Loucy (cell line): ENCODE data around the gene TGFBR3.

Experiments
- H2AFZ ChIP-seq: fragments of 200-600 bp; sonication (generic); 2 replicates; pipeline ENCODE4 v1.6.0; 2016; ENCODE audit warnings: antibody characterized with exemption, mild to moderate bottlenecking, low read length, moderate library complexity
- H3F3A ChIP-seq: fragments of 200-600 bp; 2 replicates; pipeline ENCODE4 v1.6.0; 2016; ENCODE audit warnings: antibody characterized with exemption, low read depth, mild to moderate bottlenecking
- H3K27me3 ChIP-seq: fragments of 200-600 bp; sonication (generic); 2 replicates; pipeline ENCODE4 v1.6.1; 2014; ENCODE audit warnings: low read length, mild to moderate bottlenecking; ENCODE audit not compliant: insufficient read depth, poor library complexity, severe bottlenecking
- H3K36me3 ChIP-seq: fragments of 200-600 bp; sonication (generic); 2 replicates; pipeline ENCODE4 v1.6.1; 2016; ENCODE audit warnings: low read length; ENCODE audit not compliant: insufficient read depth
- H3K4me1 ChIP-seq: fragments of 200-600 bp; sonication (generic); 2 replicates; pipeline ENCODE4 v1.5.1; 2014; ENCODE audit warnings: low read length, mild to moderate bottlenecking; ENCODE audit not compliant: insufficient read depth, poor library complexity, severe bottlenecking
- H3K4me2 ChIP-seq: fragments of 200-600 bp; sonication (generic); 2 replicates; pipeline ENCODE4 v1.6.0; 2014; ENCODE audit warnings: antibody characterized with exemption, low read length, low read depth, mild to moderate bottlenecking; ENCODE audit not compliant: poor library complexity, severe bottlenecking
- H3K4me3 ChIP-seq: fragments of 200-600 bp; sonication (generic); 2 replicates; pipeline ENCODE4 v1.5.1; 2014; ENCODE audit warnings: low read length, mild to moderate bottlenecking, mixed read lengths; ENCODE audit not compliant: poor library complexity, severe bottlenecking
- H3K79me2 ChIP-seq: fragments of 200-600 bp; sonication (generic); 2 replicates; pipeline ENCODE4 v1.6.1; 2014; ENCODE audit warnings: low read length; ENCODE audit not compliant: insufficient read depth
- H3K9ac ChIP-seq: fragments of 200-600 bp; sonication (generic); 2 replicates; pipeline ENCODE4 v1.6.0; 2014; ENCODE audit warnings: mild to moderate bottlenecking, low read depth, low read length, moderate library complexity; ENCODE audit not compliant: poor library complexity, severe bottlenecking
- H3K9me2 ChIP-seq: fragments of 200-600 bp; sonication (generic); replicated peaks from 2 replicates; pipeline ENCODE4 v1.6.1; 2016; ENCODE audit warnings: low read depth, low read length, mixed read lengths
- H3K9me3 ChIP-seq: fragments of 200-600 bp; sonication (generic); 2 replicates; pipeline ENCODE4 v1.6.1; 2014; ENCODE audit warnings: mild to moderate bottlenecking, antibody characterized with exemption, low read length, low read depth; ENCODE audit not compliant: insufficient read depth
- H4K20me1 ChIP-seq: fragments of 200-600 bp; sonication (generic); 2 replicates; pipeline ENCODE4 v1.6.0; 2014; ENCODE audit warnings: antibody characterized with exemption, low read length, mild to moderate bottlenecking; ENCODE audit not compliant: insufficient read depth, poor library complexity, severe bottlenecking
- CTCF ChIP-seq: fragments of 200-600 bp; sonication (generic); conservative IDR thresholded peaks from 2 replicates; pipeline ENCODE4 v1.5.1; 2014; ENCODE audit warnings: mild to moderate bottlenecking, antibody characterized with exemption, low read length
- EZH2phosphoT487 ChIP-seq: fragments of 200-600 bp; IDR thresholded peaks from 2 replicates; pipeline ENCODE4 v1.6.1; 2018; ENCODE audit warnings: antibody characterized with exemption, mild to moderate bottlenecking, moderate library complexity, borderline replicate concordance

TGFBR3 gene

GRCh38 chr1:91752324-91752723 is 133.6 kb downstream of the TGFBR3 start:
- H3K9me3 ChIP-seq = no peaks in the 10 kb centered on the region
- H4K20me1 ChIP-seq = no peaks in the 10 kb centered on the region
- H3K9me2 ChIP-seq = no peaks in the 10 kb centered on the region
- no peaks in the 10 kb centered on the region for H3K79me2 ChIP-seq
- H2AFZ ChIP-seq = no peak overlapping the region
- no peak for TF ChIP-seq CTCF
- TF ChIP-seq EZH2phosphoT487 = no peak
- H3F3A ChIP-seq = no peaks in the 10 kb centered on the region
- H3K27me3 ChIP-seq = no peaks in the 10 kb centered on the region
- H3K36me3 ChIP-seq = no peaks in the 10 kb centered on the region
- H3K4me2 ChIP-seq = no peak overlapping the region
- no peak overlapping the region for H3K9ac ChIP-seq
- H3K4me1 ChIP-seq = no peaks in the 10 kb centered on the region
- no peak overlapping the region for H3K4me3 ChIP-seq

DNA sequence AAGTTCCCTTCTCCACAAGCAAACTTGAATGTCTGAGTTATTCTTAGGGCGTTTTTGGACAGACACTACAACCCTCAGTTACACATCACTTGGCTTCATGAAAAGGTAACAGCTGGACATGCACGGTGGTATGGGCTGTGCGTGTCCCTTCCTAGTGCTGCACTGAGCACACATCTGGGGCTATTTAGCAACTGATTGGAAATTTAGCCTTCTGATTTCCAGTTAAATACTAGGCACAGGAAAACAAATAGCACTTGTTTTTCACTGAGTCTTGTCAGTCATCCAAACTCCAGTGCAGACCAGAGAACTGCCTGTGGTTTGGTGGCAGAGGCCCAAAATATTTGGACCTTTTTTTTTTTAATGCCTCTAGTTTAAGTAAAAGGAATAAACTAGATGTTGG is 134.7 kb downstream of the TGFBR3 start:
- H3K9me2 ChIP-seq = no peaks in the 10 kb centered on the region
- no peaks in the 10 kb centered on the region for H3F3A ChIP-seq
- no peak overlapping the region for H3K4me2 ChIP-seq
- no peaks in the 10 kb centered on the region for H3K4me1 ChIP-seq
- peaks cover 4% of the 10 kb centered on the region; the same call in 1 of the 2 replicates for H3K9me3 ChIP-seq
- no peaks in the 10 kb centered on the region for H4K20me1 ChIP-seq
- H2AFZ ChIP-seq = no peak overlapping the region
- H3K4me3 ChIP-seq = no peak overlapping the region
- H3K79me2 ChIP-seq = no peaks in the 10 kb centered on the region
- no peaks in the 10 kb centered on the region for H3K36me3 ChIP-seq
- H3K9ac ChIP-seq = no peak overlapping the region
- no peaks in the 10 kb centered on the region for H3K27me3 ChIP-seq
- no peak for TF ChIP-seq EZH2phosphoT487
- TF ChIP-seq CTCF = no peak

GRCh38 chr1:91750398-91750996 is 135.5 kb downstream of the TGFBR3 start:
- Histone ChIP-seq H3K9ac (no peak overlapping the region), H3K4me1 (no peaks in the 10 kb centered on the region), H3K36me3 (no peaks in the 10 kb centered on the region), H2AFZ (no peak overlapping the region), H3K9me3 (peaks cover 4% of the 10 kb centered on the region; the same call in 1 of the 2 replicates), H3K79me2 (no peaks in the 10 kb centered on the region), H3K9me2 (no peaks in the 10 kb centered on the region), H3K27me3 (no peaks in the 10 kb centered on the region), H3K4me3 (no peak overlapping the region), H4K20me1 (no peaks in the 10 kb centered on the region), H3F3A (no peaks in the 10 kb centered on the region), H3K4me2 (no peak overlapping the region)
- no peak for TF ChIP-seq EZH2phosphoT487
- TF ChIP-seq CTCF = no peak
